ENCODE measurements around the gene FOXO1. TPM values are rescaled to one million over a fixed set of nuclear protein-coding genes. Genes with fewer than 3 reads are reported as not detected.

Gene FOXO1
- total and polyA plus RNA-seq, 2 of the 13 experiments (the other 11 are each of a cell fraction or from before 2014, with no cell fraction given) = 8.1 to 13.1 TPM

- TF ChIP-seq, protein P1, sequence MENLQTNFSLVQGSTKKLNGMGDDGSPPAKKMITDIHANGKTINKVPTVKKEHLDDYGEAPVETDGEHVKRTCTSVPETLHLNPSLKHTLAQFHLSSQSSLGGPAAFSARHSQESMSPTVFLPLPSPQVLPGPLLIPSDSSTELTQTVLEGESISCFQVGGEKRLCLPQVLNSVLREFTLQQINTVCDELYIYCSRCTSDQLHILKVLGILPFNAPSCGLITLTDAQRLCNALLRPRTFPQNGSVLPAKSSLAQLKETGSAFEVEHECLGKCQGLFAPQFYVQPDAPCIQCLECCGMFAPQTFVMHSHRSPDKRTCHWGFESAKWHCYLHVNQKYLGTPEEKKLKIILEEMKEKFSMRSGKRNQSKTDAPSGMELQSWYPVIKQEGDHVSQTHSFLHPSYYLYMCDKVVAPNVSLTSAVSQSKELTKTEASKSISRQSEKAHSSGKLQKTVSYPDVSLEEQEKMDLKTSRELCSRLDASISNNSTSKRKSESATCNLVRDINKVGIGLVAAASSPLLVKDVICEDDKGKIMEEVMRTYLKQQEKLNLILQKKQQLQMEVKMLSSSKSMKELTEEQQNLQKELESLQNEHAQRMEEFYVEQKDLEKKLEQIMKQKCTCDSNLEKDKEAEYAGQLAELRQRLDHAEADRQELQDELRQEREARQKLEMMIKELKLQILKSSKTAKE (CRISPR knock-in tag; IDR thresholded peaks at IDR 0.05; ENCODE audit: borderline replicate concordance) = 0 out of 2 replicates have a peak, but pooled peaks have one; percentile 35
- TF ChIP-seq TRIM24 (CRISPR knock-in tag; IDR thresholded peaks at IDR 0.05) (no peak), ZNF790 (CRISPR knock-in tag; IDR thresholded peaks at IDR 0.05; ENCODE audit: borderline replicate concordance) (peak; percentile 79; the same call in 1 of the 2 replicates), ARHGAP35 (CRISPR knock-in tag; IDR thresholded peaks at IDR 0.05; ENCODE audit: borderline replicate concordance) (peak; percentile 70; the same call in 1 of the 2 replicates), IKZF4 (CRISPR knock-in tag; IDR thresholded peaks at IDR 0.05; ENCODE audit: borderline replicate concordance, low read depth, not compliant biosample characterization) (peak; percentile 48), ZNF772 (CRISPR knock-in tag; IDR thresholded peaks at IDR 0.05) (no peak), ZNF660 (CRISPR knock-in tag; IDR thresholded peaks at IDR 0.05; ENCODE audit: borderline replicate concordance, low read depth) (no peak), PBX2 (CRISPR knock-in tag; IDR thresholded peaks at IDR 0.05) (peak; percentile 76)
- TF ChIP-seq, protein P2, sequence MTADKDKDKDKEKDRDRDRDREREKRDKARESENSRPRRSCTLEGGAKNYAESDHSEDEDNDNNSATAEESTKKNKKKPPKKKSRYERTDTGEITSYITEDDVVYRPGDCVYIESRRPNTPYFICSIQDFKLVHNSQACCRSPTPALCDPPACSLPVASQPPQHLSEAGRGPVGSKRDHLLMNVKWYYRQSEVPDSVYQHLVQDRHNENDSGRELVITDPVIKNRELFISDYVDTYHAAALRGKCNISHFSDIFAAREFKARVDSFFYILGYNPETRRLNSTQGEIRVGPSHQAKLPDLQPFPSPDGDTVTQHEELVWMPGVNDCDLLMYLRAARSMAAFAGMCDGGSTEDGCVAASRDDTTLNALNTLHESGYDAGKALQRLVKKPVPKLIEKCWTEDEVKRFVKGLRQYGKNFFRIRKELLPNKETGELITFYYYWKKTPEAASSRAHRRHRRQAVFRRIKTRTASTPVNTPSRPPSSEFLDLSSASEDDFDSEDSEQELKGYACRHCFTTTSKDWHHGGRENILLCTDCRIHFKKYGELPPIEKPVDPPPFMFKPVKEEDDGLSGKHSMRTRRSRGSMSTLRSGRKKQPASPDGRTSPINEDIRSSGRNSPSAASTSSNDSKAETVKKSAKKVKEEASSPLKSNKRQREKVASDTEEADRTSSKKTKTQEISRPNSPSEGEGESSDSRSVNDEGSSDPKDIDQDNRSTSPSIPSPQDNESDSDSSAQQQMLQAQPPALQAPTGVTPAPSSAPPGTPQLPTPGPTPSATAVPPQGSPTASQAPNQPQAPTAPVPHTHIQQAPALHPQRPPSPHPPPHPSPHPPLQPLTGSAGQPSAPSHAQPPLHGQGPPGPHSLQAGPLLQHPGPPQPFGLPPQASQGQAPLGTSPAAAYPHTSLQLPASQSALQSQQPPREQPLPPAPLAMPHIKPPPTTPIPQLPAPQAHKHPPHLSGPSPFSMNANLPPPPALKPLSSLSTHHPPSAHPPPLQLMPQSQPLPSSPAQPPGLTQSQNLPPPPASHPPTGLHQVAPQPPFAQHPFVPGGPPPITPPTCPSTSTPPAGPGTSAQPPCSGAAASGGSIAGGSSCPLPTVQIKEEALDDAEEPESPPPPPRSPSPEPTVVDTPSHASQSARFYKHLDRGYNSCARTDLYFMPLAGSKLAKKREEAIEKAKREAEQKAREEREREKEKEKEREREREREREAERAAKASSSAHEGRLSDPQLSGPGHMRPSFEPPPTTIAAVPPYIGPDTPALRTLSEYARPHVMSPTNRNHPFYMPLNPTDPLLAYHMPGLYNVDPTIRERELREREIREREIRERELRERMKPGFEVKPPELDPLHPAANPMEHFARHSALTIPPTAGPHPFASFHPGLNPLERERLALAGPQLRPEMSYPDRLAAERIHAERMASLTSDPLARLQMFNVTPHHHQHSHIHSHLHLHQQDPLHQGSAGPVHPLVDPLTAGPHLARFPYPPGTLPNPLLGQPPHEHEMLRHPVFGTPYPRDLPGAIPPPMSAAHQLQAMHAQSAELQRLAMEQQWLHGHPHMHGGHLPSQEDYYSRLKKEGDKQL (CRISPR knock-in tag; IDR thresholded peaks at IDR 0.05; ENCODE audit: low read depth) = no peak
- TF ChIP-seq, protein P3, sequence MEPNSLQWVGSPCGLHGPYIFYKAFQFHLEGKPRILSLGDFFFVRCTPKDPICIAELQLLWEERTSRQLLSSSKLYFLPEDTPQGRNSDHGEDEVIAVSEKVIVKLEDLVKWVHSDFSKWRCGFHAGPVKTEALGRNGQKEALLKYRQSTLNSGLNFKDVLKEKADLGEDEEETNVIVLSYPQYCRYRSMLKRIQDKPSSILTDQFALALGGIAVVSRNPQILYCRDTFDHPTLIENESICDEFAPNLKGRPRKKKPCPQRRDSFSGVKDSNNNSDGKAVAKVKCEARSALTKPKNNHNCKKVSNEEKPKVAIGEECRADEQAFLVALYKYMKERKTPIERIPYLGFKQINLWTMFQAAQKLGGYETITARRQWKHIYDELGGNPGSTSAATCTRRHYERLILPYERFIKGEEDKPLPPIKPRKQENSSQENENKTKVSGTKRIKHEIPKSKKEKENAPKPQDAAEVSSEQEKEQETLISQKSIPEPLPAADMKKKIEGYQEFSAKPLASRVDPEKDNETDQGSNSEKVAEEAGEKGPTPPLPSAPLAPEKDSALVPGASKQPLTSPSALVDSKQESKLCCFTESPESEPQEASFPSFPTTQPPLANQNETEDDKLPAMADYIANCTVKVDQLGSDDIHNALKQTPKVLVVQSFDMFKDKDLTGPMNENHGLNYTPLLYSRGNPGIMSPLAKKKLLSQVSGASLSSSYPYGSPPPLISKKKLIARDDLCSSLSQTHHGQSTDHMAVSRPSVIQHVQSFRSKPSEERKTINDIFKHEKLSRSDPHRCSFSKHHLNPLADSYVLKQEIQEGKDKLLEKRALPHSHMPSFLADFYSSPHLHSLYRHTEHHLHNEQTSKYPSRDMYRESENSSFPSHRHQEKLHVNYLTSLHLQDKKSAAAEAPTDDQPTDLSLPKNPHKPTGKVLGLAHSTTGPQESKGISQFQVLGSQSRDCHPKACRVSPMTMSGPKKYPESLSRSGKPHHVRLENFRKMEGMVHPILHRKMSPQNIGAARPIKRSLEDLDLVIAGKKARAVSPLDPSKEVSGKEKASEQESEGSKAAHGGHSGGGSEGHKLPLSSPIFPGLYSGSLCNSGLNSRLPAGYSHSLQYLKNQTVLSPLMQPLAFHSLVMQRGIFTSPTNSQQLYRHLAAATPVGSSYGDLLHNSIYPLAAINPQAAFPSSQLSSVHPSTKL (CRISPR knock-in tag; IDR thresholded peaks at IDR 0.05) = peak; percentile 37; the same call in 1 of the 2 replicates
- TF ChIP-seq, protein P4, sequence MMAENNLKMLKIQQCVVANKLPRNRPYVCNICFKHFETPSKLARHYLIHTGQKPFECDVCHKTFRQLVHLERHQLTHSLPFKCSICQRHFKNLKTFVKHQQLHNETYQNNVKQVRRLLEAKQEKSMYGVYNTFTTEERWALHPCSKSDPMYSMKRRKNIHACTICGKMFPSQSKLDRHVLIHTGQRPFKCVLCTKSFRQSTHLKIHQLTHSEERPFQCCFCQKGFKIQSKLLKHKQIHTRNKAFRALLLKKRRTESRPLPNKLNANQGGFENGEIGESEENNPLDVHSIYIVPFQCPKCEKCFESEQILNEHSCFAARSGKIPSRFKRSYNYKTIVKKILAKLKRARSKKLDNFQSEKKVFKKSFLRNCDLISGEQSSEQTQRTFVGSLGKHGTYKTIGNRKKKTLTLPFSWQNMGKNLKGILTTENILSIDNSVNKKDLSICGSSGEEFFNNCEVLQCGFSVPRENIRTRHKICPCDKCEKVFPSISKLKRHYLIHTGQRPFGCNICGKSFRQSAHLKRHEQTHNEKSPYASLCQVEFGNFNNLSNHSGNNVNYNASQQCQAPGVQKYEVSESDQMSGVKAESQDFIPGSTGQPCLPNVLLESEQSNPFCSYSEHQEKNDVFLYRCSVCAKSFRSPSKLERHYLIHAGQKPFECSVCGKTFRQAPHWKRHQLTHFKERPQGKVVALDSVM (CRISPR knock-in tag; IDR thresholded peaks at IDR 0.05) = 0 out of 2 replicates have a peak, but pooled peaks have one; percentile 9
These were observed at the start of gene FOXO1 (continued) for GRCh38 chr13:40666045-40666932.
